ENCODE measurements around the gene RNU7-1.

Gene RNU7-1

DNA sequence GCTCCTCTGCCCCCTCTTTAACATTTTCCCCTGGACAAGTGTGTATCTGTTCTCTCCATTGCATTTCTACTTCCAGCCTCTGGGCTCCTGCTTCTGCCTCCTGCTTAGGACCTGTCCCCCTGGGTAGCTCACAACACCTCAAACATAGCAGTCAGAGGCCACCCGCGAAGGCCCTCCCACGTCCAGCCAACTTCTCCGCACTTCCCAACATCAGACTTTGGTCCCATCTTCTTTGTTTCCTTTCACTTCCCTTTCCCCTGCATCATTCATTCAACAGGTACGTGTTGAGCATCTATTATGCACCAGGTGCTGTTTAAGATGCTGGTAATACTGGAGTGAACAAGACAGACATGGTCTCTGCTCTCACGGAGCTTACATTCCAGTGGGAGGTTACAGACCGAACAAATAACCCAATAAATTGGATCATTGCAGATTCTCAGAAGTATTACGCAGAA, 3.3 kb downstream of the RNU7-1 start:
- H3K9me3 ChIP-seq (ENCODE audit: control insufficient read depth in 2 of 2, low read length in 2 of 2) = no peaks in the 10 kb centered on the region
- peaks cover 49 to 52% of the 10 kb centered on the region in 2 donors for H3K4me1 ChIP-seq (ENCODE audit: control insufficient read depth in 2 of 2, insufficient read depth in 2 of 2, low read length in 2 of 2)
- H3K36me3 ChIP-seq (ENCODE audit: control insufficient read depth in 2 of 2, insufficient read depth in 2 of 2, low read length in 2 of 2) = no peaks in the 10 kb centered on the region
- H3K27me3 ChIP-seq (ENCODE audit: control insufficient read depth in 2 of 2, insufficient read depth in 2 of 2, low read length in 2 of 2) = no peaks in the 10 kb centered on the region
- peak overlapping the region; percentile 63 to 96 for H3K9ac ChIP-seq (ENCODE audit: low read depth in 1 of 2, low read length in 2 of 2)
- peak overlapping the region; percentile 77 to 80 for H3K4me3 ChIP-seq (ENCODE audit: low read length in 2 of 2)
- peak overlapping the region; percentile 98 to 100 for H3K27ac ChIP-seq (ENCODE audit: low read depth in 2 of 2, low read length in 2 of 2)

- Histone ChIP-seq H3K27me3 (ENCODE audit: control insufficient read depth in 2 of 2, insufficient read depth in 2 of 2, low read length in 2 of 2) (no peaks in the 10 kb centered on the region), H3K9me3 (ENCODE audit: control insufficient read depth in 2 of 2, low read length in 2 of 2) (no peaks in the 10 kb centered on the region), H3K36me3 (ENCODE audit: control insufficient read depth in 2 of 2, insufficient read depth in 2 of 2, low read length in 2 of 2) (peaks cover 0 to 6% of the 10 kb centered on the region in 2 donors), H3K4me3 (ENCODE audit: low read length in 2 of 2) (no peak overlapping the region), H3K9ac (ENCODE audit: low read depth in 1 of 2, low read length in 2 of 2) (peak overlapping the region in 1 of 2 donors; percentile 63), H3K4me1 (ENCODE audit: control insufficient read depth in 2 of 2, insufficient read depth in 2 of 2, low read length in 2 of 2) (peaks cover 49 to 52% of the 10 kb centered on the region in 2 donors), H3K27ac (ENCODE audit: low read depth in 2 of 2, low read length in 2 of 2) (no peak overlapping the region)
Measured at GRCh38 chr12:6947615-6948014, 4.0 kb downstream of the RNU7-1 start.

- H3K9me3 ChIP-seq (ENCODE audit: control insufficient read depth in 2 of 2, low read length in 2 of 2) = no peaks in the 10 kb centered on the region
- peak overlapping the region; percentile 24 to 77 for H3K27ac ChIP-seq (ENCODE audit: low read depth in 2 of 2, low read length in 2 of 2)
- H3K4me3 ChIP-seq (ENCODE audit: low read length in 2 of 2) = no peak overlapping the region
- peaks cover 41 to 47% of the 10 kb centered on the region in 2 donors for H3K4me1 ChIP-seq (ENCODE audit: control insufficient read depth in 2 of 2, insufficient read depth in 2 of 2, low read length in 2 of 2)
- H3K27me3 ChIP-seq (ENCODE audit: control insufficient read depth in 2 of 2, insufficient read depth in 2 of 2, low read length in 2 of 2) = no peaks in the 10 kb centered on the region
- peaks cover 0 to 8% of the 10 kb centered on the region in 2 donors for H3K36me3 ChIP-seq (ENCODE audit: control insufficient read depth in 2 of 2, insufficient read depth in 2 of 2, low read length in 2 of 2)
- peak overlapping the region in 1 of 2 donors; percentile 63 for H3K9ac ChIP-seq (ENCODE audit: low read depth in 1 of 2, low read length in 2 of 2)
Measured at GRCh38 chr12:6948873-6949594, 5.4 kb downstream of the RNU7-1 start.

DNA sequence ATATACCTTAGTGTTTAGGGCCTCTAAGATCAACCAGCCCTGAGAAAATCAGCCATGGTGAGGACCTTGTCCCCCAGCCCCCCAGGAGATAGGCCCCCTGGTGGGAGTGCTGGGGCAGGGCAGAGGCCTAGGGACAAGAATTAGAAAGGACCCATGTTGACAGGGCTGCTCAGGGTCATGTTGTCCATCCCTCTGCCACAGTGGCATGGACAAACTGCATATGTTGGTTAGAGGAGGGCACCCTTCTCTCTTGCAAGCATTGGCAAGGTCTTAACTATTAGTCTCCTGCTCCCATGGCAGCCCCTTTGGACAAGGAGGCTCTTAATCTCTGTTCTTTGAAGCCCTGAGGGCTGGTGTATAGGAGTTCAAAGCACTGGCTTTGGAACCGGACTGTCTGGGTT, 6.8 kb downstream of the RNU7-1 start:
- H3K36me3 ChIP-seq (ENCODE audit: control insufficient read depth in 2 of 2, insufficient read depth in 2 of 2, low read length in 2 of 2) = peaks cover 2 to 15% of the 10 kb centered on the region in 2 donors
- H3K9ac ChIP-seq (ENCODE audit: low read depth in 1 of 2, low read length in 2 of 2) = peak overlapping the region in 1 of 2 donors; percentile 72
- no peaks in the 10 kb centered on the region for H3K9me3 ChIP-seq (ENCODE audit: control insufficient read depth in 2 of 2, low read length in 2 of 2)
- peak overlapping the region in 1 of 2 donors; percentile 76 for H3K4me3 ChIP-seq (ENCODE audit: low read length in 2 of 2)
- no peaks in the 10 kb centered on the region for H3K27me3 ChIP-seq (ENCODE audit: control insufficient read depth in 2 of 2, insufficient read depth in 2 of 2, low read length in 2 of 2)
- H3K4me1 ChIP-seq (ENCODE audit: control insufficient read depth in 2 of 2, insufficient read depth in 2 of 2, low read length in 2 of 2) = peaks cover 35 to 46% of the 10 kb centered on the region in 2 donors
- H3K27ac ChIP-seq (ENCODE audit: low read depth in 2 of 2, low read length in 2 of 2) = peak overlapping the region; percentile 14 to 91

DNA sequence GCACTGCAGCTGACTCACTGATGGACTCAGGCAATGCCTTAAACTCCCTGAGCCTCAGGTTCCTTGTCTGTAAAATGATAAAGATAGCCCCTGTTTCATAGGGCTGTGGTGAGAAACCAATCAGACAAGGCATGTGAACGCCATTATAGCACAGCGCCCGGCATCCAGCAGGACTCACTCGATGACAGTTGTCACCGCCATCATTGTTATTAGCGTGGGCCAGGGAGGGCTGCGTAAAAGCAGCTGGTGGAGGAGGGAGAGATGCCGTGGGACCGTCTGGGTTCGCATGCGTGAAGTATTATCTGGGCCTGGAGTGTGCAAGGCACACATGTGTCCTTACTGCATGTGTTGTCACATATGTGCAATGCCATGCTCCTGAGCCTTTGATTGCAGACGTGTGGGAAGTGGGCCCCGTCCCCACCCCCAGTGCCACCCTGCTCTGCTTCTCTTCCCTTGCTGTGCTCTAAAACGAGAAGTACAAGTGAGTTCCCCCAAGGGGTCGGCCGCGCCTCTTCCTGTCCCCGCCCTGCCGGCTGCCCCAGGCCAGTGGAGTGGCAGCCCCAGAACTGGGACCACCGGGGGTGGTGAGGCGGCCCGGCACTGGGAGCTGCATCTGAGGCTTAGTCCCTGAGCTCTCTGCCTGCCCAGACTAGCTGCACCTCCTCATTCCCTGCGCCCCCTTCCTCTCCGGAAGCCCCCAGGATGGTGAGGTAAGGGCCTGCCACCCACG, 7.4 kb downstream of the RNU7-1 start, which contains the start of gene PTPN6:
PTPN6 (plus strand) TSS at position 546 of the 730 bp plus-strand sequence; CDS start at position 703, 157 bp downstream.
- H3K27me3 ChIP-seq (ENCODE audit: control insufficient read depth in 2 of 2, insufficient read depth in 2 of 2, low read length in 2 of 2) = no peaks in the 10 kb centered on the region
- H3K4me3 ChIP-seq (ENCODE audit: low read length in 2 of 2) = peak within 1 kb of the TSS; percentile 62 to 76
- H3K9ac ChIP-seq (ENCODE audit: low read depth in 1 of 2, low read length in 2 of 2) = peak within 1 kb of the TSS; percentile 67 to 72
- peaks cover 31 to 44% of the 10 kb centered on the region in 2 donors for H3K4me1 ChIP-seq (ENCODE audit: control insufficient read depth in 2 of 2, insufficient read depth in 2 of 2, low read length in 2 of 2)
- peaks cover 4 to 19% of the 10 kb centered on the region in 2 donors for H3K36me3 ChIP-seq (ENCODE audit: control insufficient read depth in 2 of 2, insufficient read depth in 2 of 2, low read length in 2 of 2)
- no peaks in the 10 kb centered on the region for H3K9me3 ChIP-seq (ENCODE audit: control insufficient read depth in 2 of 2, low read length in 2 of 2)
- peak within 1 kb of the TSS; percentile 79 to 91 for H3K27ac ChIP-seq (ENCODE audit: low read depth in 2 of 2, low read length in 2 of 2)

- H3K4me3 ChIP-seq (ENCODE audit: low read length in 2 of 2) = peak overlapping the region; percentile 62 to 76
- peak overlapping the region; percentile 67 to 72 for H3K9ac ChIP-seq (ENCODE audit: low read depth in 1 of 2, low read length in 2 of 2)
- H3K27ac ChIP-seq (ENCODE audit: low read depth in 2 of 2, low read length in 2 of 2) = peak overlapping the region; percentile 79 to 91
Measured at GRCh38 chr12:6951551-6952120, 8.0 kb downstream of the RNU7-1 start.

DNA sequence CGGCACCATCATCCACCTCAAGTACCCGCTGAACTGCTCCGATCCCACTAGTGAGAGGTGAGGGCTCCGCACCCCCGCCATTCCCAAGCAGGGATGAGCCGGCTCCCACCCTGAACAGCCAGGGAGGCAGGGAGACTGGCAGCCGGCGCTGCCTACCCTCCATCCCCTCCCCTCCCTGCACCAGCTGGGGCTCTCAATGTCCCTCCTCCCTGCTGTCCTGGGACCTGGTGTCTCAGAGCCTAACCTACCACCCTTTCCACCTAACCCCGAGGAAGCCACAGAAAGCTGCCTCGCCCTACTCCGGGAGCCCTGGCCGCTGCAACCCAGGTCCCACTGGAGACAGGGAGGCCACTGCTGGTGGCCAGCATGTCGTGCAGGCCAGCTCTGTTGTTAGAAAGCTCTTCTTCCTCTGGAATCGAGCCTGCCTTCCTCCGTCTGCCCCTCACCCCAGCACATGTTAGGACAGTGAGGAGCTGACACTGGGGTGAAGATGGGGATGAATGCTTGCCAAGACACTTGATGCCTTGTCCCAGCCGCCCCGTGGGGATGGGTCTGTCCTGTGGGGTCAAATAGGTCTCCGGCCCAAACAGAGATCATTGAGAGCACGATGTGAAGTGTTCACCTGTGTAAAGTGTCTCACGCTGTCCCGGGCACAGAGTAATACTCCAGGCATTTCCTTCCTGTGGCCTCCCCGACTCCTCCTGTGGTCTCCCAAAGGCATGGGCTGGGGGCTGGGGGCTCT, 8.7 kb downstream of the RNU7-1 start:
- H3K27me3 ChIP-seq (ENCODE audit: control insufficient read depth in 2 of 2, insufficient read depth in 2 of 2, low read length in 2 of 2) = no peaks in the 10 kb centered on the region
- peak overlapping the region; percentile 79 to 91 for H3K27ac ChIP-seq (ENCODE audit: low read depth in 2 of 2, low read length in 2 of 2)
- H3K4me3 ChIP-seq (ENCODE audit: low read length in 2 of 2) = peak overlapping the region; percentile 62 to 76
- H3K9ac ChIP-seq (ENCODE audit: low read depth in 1 of 2, low read length in 2 of 2) = peak overlapping the region; percentile 67 to 72
- H3K9me3 ChIP-seq (ENCODE audit: control insufficient read depth in 2 of 2, low read length in 2 of 2) = no peaks in the 10 kb centered on the region
- peaks cover 24 to 41% of the 10 kb centered on the region in 2 donors for H3K4me1 ChIP-seq (ENCODE audit: control insufficient read depth in 2 of 2, insufficient read depth in 2 of 2, low read length in 2 of 2)
- H3K36me3 ChIP-seq (ENCODE audit: control insufficient read depth in 2 of 2, insufficient read depth in 2 of 2, low read length in 2 of 2) = peaks cover 7 to 28% of the 10 kb centered on the region in 2 donors

More at GRCh38 chr12:6951551-6952120, 8.0 kb downstream of the RNU7-1 start:
- Histone ChIP-seq H3K4me1 (ENCODE audit: control insufficient read depth in 2 of 2, insufficient read depth in 2 of 2, low read length in 2 of 2) (peaks cover 30 to 42% of the 10 kb centered on the region in 2 donors), H3K9me3 (ENCODE audit: control insufficient read depth in 2 of 2, low read length in 2 of 2) (no peaks in the 10 kb centered on the region), H3K36me3 (ENCODE audit: control insufficient read depth in 2 of 2, insufficient read depth in 2 of 2, low read length in 2 of 2) (peaks cover 4 to 22% of the 10 kb centered on the region in 2 donors), H3K27me3 (ENCODE audit: control insufficient read depth in 2 of 2, insufficient read depth in 2 of 2, low read length in 2 of 2) (no peaks in the 10 kb centered on the region)

DNA sequence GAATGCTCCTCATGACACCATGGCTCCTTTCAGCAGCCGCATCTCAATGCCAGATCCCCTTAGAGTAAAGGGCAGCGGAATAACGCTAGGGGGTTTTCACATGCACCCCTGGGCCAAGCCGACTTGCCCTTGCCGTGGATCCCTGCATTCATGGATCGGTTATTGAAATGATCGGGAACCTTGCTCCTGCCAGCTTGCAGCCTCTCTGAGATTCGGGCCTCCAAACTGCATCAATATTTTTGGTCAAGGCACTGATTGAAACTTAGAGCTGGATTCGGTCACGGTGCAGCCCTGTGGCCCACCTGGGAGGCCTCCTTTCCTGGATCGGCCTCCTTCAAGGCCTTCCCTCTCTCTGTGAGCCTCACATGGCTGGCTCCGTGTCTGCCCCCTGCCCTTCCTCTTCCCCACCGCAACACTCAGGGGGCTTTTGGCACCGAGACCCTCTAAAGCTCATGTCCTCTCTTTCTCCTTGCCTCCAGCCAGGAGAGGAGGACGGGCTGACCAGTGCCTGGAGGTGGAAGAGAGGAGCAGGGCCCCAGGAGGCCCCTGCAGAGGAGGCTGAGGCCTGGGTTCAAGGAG, 9.3 kb downstream of the RNU7-1 start:
- Histone ChIP-seq H3K9ac (ENCODE audit: low read depth in 1 of 2, low read length in 2 of 2) (peak overlapping the region; percentile 67 to 72), H3K9me3 (ENCODE audit: control insufficient read depth in 2 of 2, low read length in 2 of 2) (no peaks in the 10 kb centered on the region), H3K27ac (ENCODE audit: low read depth in 2 of 2, low read length in 2 of 2) (peak overlapping the region; percentile 79 to 91), H3K36me3 (ENCODE audit: control insufficient read depth in 2 of 2, insufficient read depth in 2 of 2, low read length in 2 of 2) (peaks cover 7 to 32% of the 10 kb centered on the region in 2 donors), H3K27me3 (ENCODE audit: control insufficient read depth in 2 of 2, insufficient read depth in 2 of 2, low read length in 2 of 2) (no peaks in the 10 kb centered on the region), H3K4me3 (ENCODE audit: low read length in 2 of 2) (peak overlapping the region; percentile 62 to 76), H3K4me1 (ENCODE audit: control insufficient read depth in 2 of 2, insufficient read depth in 2 of 2, low read length in 2 of 2) (peaks cover 23 to 47% of the 10 kb centered on the region in 2 donors)

All from mucosa of rectum (tissue), 2 donors.